HG02798 (cell line): ENCODE results near the gene TCERG1L.
"Not testable (repeated sequence)": the region's sequence is repeated elsewhere in the genome, so short reads cannot be mapped to it uniquely, and the experiment has no call there.

ENCODE experiments used
- ATAC-seq: cut with Tn5 transposase; IDR thresholded peaks from one replicate; pipeline ENCODE4 v1.9.1; 2021; ENCODE audit warnings: mild to moderate bottlenecking; ENCODE audit not compliant: unreplicated experiment, poor library complexity

TCERG1L gene

GRCh38 chr10:131251146-131251541, 60.4 kb downstream of the TCERG1L start:
- ATAC-seq, result no peak

- no peak for ATAC-seq
Observed at GRCh38 chr10:131250454-131251145, 60.9 kb downstream of the TCERG1L start.

DNA sequence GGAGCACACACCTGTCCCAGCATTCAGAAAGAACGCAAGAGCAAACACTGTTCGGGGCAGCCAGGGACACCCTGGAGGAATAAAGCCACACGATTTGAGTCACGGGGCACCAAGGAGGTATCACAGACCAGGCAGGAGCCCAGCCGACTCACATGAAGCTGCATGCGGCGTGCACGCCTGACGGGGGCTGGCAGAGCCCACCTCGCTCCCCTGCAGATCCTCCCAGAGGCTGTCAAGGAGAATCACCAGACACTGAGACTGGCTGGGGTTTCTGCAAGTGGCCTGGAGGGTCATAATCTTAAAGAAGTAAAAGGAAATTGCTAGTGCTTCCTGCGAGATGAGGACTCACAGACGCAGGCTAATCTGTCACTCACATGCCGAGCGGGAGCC, 61.6 kb downstream of the TCERG1L start:
- ATAC-seq, result no peak

- no peak for ATAC-seq
Observed at GRCh38 chr10:131249238-131249954, 62.1 kb downstream of the TCERG1L start.

DNA sequence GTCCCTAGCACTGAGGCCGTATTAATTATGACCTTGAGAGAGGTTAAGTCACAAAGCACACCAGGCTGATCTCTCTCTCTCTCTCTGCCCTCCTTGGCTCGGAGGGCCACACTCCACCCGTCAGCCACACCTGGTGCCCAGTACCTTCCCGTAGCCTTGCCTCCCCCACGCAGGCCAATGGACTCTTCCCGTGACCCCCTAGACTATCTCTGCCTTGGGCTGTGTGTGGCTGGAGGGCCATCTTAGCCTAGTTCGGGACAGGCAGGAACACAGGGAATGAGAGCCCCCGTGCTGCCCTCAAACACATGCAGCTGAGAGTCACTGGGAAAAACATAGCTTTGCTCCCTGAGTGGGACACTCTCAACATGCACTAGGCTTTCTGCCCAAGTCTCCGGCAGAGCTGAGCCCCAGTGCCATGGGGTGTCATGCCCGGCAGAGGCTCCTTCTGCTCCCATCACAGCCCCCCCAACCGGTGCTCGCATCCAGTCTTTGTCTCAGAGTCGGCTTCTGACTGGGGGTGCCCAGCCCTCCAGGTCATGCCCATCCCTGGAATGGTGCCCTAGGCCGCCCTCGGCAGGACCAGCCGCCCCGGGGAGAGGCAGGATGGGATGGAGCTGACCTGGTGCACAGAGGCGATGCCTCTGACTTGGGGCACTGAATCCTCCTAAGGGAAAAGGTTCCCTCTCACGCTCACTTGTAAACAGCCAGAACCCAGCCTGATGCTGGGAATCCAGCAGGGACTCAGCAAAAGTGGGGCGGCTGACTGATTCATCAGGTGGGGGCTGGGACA, 63.0 kb downstream of the TCERG1L start:
- ATAC-seq, result no peak

- no peak for ATAC-seq
Observed at GRCh38 chr10:131247873-131248272, 63.6 kb downstream of the TCERG1L start.

DNA sequence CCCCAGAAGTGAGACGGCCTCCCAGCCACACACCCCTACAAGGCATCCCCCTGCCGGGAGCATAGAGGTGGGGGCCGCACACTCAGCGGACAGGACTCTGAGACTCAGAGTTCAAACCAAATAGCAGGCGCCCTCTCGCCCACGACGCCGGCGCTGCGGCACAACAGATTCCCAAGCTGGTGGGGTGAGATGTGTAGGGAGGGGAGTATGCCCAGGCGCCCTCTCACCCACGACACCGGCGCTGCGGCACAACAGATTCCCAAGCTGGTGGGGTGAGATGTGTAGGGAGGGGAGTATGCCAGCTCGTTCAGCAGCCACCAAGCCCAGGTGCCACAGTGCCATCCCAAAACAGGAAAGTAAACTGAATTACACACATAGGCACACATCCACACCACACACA, 64.7 kb downstream of the TCERG1L start:
- no peak for ATAC-seq

DNA sequence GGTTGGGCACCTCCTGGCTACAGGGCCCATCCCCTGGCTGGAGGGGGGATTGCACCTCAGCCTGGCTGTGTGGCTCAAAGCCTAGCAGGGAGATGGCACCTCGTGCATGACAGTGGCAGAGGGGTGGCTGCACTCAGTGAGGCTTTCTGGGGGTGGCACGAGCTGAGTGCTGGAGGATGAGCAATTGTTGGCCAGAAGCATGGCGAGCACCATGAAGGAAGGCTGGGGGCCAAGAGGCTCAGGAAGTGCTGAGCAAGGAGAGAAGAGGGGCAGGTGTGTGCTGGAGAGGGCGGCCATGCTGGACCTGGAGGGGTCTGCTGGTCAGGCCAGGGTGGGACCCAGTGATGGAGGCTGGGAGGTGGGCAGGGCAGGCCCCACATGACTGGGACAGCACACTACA, 65.4 kb downstream of the TCERG1L start:
- ATAC-seq, result no peak

DNA sequence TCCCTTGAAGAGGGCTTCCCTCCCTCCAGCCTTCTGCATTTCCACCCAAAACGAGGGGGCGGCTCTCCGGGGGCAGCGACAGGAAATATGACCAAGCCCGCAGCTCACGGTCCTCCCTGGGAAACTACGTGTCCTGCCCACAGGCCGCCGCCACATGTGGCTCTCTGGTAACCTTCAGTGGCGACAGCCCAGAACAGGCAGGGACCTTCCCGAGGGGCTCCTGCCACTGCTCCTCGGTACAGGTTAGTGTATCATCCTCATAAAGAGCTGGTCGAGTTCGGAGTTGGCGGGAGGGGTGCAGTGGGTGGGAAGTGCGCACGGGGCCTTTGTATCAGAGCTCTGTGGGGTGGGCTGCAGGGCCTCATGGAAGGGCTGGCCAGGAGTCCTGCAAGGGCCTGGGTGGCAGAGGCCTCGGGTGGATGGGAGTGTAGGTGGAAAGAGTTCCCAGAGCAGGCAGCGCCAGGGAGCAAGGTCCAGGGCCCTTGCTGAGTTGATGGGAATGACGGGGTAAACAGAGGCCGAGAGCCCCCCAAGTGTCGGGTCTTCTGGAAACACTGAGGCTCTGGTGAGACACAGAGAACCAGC, 66.0 kb downstream of the TCERG1L start:
- no peak for ATAC-seq

GRCh38 chr10:131244836-131245235, 66.7 kb downstream of the TCERG1L start:
- no peak for ATAC-seq

GRCh38 chr10:131243076-131243475, 68.4 kb downstream of the TCERG1L start:
- ATAC-seq, result no peak

DNA sequence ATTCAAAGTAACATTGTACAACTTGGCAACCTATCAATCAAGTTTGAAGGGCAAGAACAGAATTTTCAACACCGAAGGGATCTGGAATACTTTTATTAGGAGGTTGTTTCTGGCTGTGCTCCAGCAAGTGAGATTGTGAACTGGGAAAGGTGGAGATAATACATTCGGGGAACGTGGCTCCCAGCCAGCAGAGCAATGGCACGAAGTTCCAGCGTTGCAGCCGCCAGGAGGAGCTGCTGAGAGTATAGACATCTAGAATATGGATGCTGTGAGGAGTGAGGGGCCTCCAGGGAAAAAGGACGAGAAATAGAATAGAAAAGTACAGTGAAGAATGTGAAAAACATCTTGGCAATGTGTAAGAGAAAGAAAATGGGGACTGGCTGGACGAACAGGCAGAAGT, 69.5 kb downstream of the TCERG1L start:
- no peak for ATAC-seq

GRCh38 chr10:131240691-131241090, 70.8 kb downstream of the TCERG1L start:
- no peak for ATAC-seq

DNA sequence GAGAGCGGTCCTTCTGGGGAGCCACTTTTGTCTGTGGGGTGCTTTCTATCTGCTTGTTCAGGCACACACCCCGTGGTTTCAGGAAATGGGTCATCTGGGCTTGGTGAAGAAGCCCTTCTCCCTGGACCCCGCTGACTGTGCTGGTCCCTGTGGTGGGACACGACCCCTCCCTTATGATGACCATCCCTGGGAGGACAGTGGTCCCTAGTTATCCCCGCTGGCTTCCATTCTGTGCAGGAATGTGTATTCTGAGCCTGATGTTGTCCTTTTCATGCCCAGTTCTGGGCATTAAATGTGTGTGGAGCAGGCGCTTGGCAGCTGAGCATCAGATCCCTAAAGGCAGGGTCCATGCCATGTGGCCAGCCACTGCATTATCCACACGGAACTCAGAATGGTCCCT, 71.6 kb downstream of the TCERG1L start:
- ATAC-seq, result no peak

- no peak for ATAC-seq
Observed at GRCh38 chr10:131239450-131239849, 72.1 kb downstream of the TCERG1L start.

GRCh38 chr10:131238669-131239280, 72.7 kb downstream of the TCERG1L start:
- no peak for ATAC-seq

GRCh38 chr10:131237991-131238651, 73.4 kb downstream of the TCERG1L start:
- no peak for ATAC-seq

GRCh38 chr10:131234606-131235005, 76.9 kb downstream of the TCERG1L start:
- not testable (repeated sequence) for ATAC-seq

- no peak for ATAC-seq
Observed at GRCh38 chr10:131233611-131234258, 77.8 kb downstream of the TCERG1L start.
